ENCODE results near the gene OSBPL2. TPM values are rescaled to one million over a fixed set of nuclear protein-coding genes. Genes with fewer than 3 reads are reported as not detected.

OSBPL2 gene
- total RNA-seq, 1 experiment from 2014 or later, result 36.9 TPM

DNA sequence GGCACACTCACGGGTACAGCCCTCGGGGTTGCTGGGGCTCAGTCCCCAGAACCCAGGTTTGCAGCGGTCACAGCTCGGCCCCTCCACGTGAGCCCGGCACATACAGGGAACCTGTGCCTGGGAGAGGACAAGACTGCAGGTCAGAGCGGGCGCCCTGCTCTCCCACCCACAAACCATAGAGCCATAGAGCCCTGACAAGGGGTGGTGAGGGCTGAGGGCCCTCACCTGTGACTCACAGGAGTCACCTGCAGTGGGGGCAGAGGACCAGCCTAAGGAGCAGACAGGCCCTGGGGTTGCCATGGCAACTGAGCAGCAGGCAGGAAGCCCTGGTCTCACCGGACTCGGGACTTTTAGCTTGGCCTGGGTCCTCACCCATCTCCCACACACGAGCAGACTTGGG lies 98.0 kb downstream of the OSBPL2 start:
- no peak for DNase-seq (ENCODE audit: low read depth, low spot score)
- Histone ChIP-seq H3K27me3 (ENCODE audit: insufficient read depth, low read length) (no peaks in the 10 kb centered on the region), H3K4me2 (ENCODE audit: low read length) (no peak overlapping the region), H4K20me1 (ENCODE audit: insufficient read depth) (no peaks in the 10 kb centered on the region; the same call in 1 of the 2 replicates), H2AFZ (ENCODE audit: low read depth, low read length, poor library complexity, severe bottlenecking) (no peak overlapping the region), H3K79me2 (ENCODE audit: insufficient read depth, low read length) (peaks cover 3% of the 10 kb centered on the region; the same call in 1 of the 2 replicates), H3K9ac (ENCODE audit: low read length) (no peak overlapping the region), H3K9me2 (ENCODE audit: insufficient read depth) (no peaks in the 10 kb centered on the region), H3K27ac (ENCODE audit: low read depth, low read length) (no peak overlapping the region), H3K4me1 (ENCODE audit: control insufficient read depth in 1 of 2, insufficient read depth in 2 of 2, low read length in 2 of 2) (no peaks in the 10 kb centered on the region), H3K4me3 (replicated peaks in 1 of 2; ENCODE audit: low read depth in 1 of 2, low read length in 2 of 2) (no peak overlapping the region), H3K36me3 (ENCODE audit: control insufficient read depth in 1 of 2, insufficient read depth in 2 of 2, low read length in 2 of 2) (peaks cover 26 to 35% of the 10 kb centered on the region in 2 experiments; a peak in 3 of 4 replicates), H3K9me3 (ENCODE audit: control insufficient read depth in 1 of 2, insufficient read depth in 1 of 2, low read depth in 1 of 2, low read length in 2 of 2) (no peaks in the 10 kb centered on the region)
- ChIA-PET CTCF (no interaction called here), POLR2A (no interaction called here), RAD21 (ENCODE audit: low non-redundant PET in 1 of 2, low total read pairs in 2 of 2, uncharacterized antibody in 2 of 2, unreplicated experiment in 2 of 2) (no interaction called here)
- TF ChIP-seq YY1 (IDR thresholded peaks at IDR 0.05; ENCODE audit: extremely low read depth, insufficient replicate concordance, low read depth, low read length), result no peak
- no peak for TF ChIP-seq POLR2AphosphoS5 (IDR thresholded peaks at IDR 0.05; ENCODE audit: low read depth, low read length)
- TF ChIP-seq, protein P1, sequence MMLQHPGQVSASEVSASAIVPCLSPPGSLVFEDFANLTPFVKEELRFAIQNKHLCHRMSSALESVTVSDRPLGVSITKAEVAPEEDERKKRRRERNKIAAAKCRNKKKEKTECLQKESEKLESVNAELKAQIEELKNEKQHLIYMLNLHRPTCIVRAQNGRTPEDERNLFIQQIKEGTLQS (IDR thresholded peaks at IDR 0.05), result no peak
- no peak for TF ChIP-seq POLR2A (IDR thresholded peaks at IDR 0.05; ENCODE audit: borderline replicate concordance, extremely low read depth, insufficient read depth, insufficient read length)
- no peak for TF ChIP-seq SIN3A (IDR thresholded peaks at IDR 0.05; ENCODE audit: low read depth)
- no peak for TF ChIP-seq FOSL1 (IDR thresholded peaks at IDR 0.05; ENCODE audit: low read depth)
- TF ChIP-seq SRF (IDR thresholded peaks at IDR 0.05; ENCODE audit: low read depth), result no peak
- no peak for TF ChIP-seq SP1 (IDR thresholded peaks at IDR 0.05; ENCODE audit: low read depth)
- TF ChIP-seq, protein P2, sequence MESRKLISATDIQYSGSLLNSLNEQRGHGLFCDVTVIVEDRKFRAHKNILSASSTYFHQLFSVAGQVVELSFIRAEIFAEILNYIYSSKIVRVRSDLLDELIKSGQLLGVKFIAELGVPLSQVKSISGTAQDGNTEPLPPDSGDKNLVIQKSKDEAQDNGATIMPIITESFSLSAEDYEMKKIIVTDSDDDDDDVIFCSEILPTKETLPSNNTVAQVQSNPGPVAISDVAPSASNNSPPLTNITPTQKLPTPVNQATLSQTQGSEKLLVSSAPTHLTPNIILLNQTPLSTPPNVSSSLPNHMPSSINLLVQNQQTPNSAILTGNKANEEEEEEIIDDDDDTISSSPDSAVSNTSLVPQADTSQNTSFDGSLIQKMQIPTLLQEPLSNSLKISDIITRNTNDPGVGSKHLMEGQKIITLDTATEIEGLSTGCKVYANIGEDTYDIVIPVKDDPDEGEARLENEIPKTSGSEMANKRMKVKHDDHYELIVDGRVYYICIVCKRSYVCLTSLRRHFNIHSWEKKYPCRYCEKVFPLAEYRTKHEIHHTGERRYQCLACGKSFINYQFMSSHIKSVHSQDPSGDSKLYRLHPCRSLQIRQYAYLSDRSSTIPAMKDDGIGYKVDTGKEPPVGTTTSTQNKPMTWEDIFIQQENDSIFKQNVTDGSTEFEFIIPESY (IDR thresholded peaks at IDR 0.05; ENCODE audit: extremely low read depth, insufficient replicate concordance, low read length), result no peak
- no peak for TF ChIP-seq ZFX (IDR thresholded peaks at IDR 0.05)
- no peak for TF ChIP-seq REST (IDR thresholded peaks at IDR 0.05; ENCODE audit: low read depth)
- TF ChIP-seq MAX (IDR thresholded peaks at IDR 0.05), result no peak
- TF ChIP-seq TCF7L2 (IDR thresholded peaks at IDR 0.05; ENCODE audit: borderline replicate concordance, extremely low read depth, insufficient read depth, insufficient read length), result no peak
- no peak for TF ChIP-seq ELF1 (IDR thresholded peaks at IDR 0.05; ENCODE audit: borderline replicate concordance, low read depth)
- no peak for TF ChIP-seq EZH2phosphoT487 (IDR thresholded peaks at IDR 0.05; ENCODE audit: borderline replicate concordance)
- TF ChIP-seq EGR1 (IDR thresholded peaks at IDR 0.05; ENCODE audit: low read depth), result no peak
- intact Hi-C loops (cut with micrococcal nuclease), result no loop called here
- no TSS peak for BruUV-seq (replicated peaks)
- ATAC-seq, result peak; percentile 21; the same call in 1 of the 2 replicates

Data from HCT116 (cell line).